Brain microvascular endothelial cell (primary cell): ENCODE results near the gene WDR72.

Experiments
- DNase-seq: peaks from one replicate; pipeline ENCODE4 v3.0.0-alpha.2; 2020
- H3K27ac ChIP-seq: fragments of 250-450 bp; sonication (Bioruptor Pico); 2 replicates; pipeline ENCODE4 v1.5.1; 2020; ENCODE audit warnings: mild to moderate bottlenecking, moderate library complexity
- H3K27me3 ChIP-seq: fragments of 250-450 bp; sonication (Bioruptor Pico); replicated peaks from 2 replicates; pipeline ENCODE4 v1.5.1; 2020; ENCODE audit warnings: mild to moderate bottlenecking
- H3K36me3 ChIP-seq: fragments of 250-450 bp; sonication (Bioruptor Pico); replicated peaks from 2 replicates; pipeline ENCODE4 v1.5.1; 2020; ENCODE audit warnings: mild to moderate bottlenecking
- H3K4me3 ChIP-seq: 2 replicates; pipeline ENCODE4 v1.5.1; 2011; ENCODE audit warnings: low read depth, mild to moderate bottlenecking, control low read depth, low read length, moderate library complexity
- in situ Hi-C: cut with HindIII; loops from 2 replicates; pipeline ENCODE4 v1.10.0; 2017; ENCODE audit warnings: low sequenced_read_pairs, low pct_ligation_motif_present
- TF ChIP-seq, protein P1 (sequence below): IDR thresholded peaks from 2 replicates; pipeline ENCODE4 v1.5.1; 2011; ENCODE audit warnings: low read depth, mild to moderate bottlenecking, moderate library complexity, low read length, control low read depth, inconsistent platforms; ENCODE audit errors: missing control alignments

WDR72 gene

DNA sequence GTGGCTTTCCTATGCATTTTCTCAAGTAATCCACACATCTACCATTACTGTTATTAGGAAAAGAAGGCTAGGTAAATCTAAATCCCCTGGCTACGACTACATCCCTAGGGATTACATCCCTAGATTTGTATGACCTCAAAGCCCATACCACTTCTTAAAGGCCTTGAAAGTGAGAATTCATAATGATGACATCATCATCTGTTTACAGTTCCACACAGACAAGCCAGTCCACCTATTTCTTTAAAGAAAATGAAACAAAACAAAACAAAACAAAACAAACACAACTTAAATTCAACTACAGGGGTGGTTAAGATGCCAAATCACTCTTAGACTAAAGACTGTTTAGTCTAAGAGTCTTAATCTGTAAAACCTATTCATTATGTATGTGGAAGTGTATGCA, 5.7 kb downstream of the WDR72 start:
- Histone ChIP-seq H3K36me3 (no peaks in the 10 kb centered on the region), H3K27ac (no peak overlapping the region), H3K4me3 (no peak overlapping the region), H3K27me3 (no peaks in the 10 kb centered on the region)
- in situ Hi-C loops: no loop called here
- TF ChIP-seq, protein P1, sequence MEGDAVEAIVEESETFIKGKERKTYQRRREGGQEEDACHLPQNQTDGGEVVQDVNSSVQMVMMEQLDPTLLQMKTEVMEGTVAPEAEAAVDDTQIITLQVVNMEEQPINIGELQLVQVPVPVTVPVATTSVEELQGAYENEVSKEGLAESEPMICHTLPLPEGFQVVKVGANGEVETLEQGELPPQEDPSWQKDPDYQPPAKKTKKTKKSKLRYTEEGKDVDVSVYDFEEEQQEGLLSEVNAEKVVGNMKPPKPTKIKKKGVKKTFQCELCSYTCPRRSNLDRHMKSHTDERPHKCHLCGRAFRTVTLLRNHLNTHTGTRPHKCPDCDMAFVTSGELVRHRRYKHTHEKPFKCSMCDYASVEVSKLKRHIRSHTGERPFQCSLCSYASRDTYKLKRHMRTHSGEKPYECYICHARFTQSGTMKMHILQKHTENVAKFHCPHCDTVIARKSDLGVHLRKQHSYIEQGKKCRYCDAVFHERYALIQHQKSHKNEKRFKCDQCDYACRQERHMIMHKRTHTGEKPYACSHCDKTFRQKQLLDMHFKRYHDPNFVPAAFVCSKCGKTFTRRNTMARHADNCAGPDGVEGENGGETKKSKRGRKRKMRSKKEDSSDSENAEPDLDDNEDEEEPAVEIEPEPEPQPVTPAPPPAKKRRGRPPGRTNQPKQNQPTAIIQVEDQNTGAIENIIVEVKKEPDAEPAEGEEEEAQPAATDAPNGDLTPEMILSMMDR: no peak
- no peak for DNase-seq

GRCh38 chr15:53752406-53752805, 7.1 kb downstream of the WDR72 start:
- TF ChIP-seq, protein P1: no peak
- no peaks in the 10 kb centered on the region for H3K27me3 ChIP-seq
- no peak overlapping the region for H3K27ac ChIP-seq
- no peak overlapping the region for H3K4me3 ChIP-seq
- H3K36me3 ChIP-seq: no peaks in the 10 kb centered on the region
- DNase-seq: no peak
- in situ Hi-C loops: no loop called here

- Histone ChIP-seq H3K27ac (no peak overlapping the region), H3K36me3 (no peaks in the 10 kb centered on the region), H3K27me3 (no peaks in the 10 kb centered on the region), H3K4me3 (no peak overlapping the region)
- TF ChIP-seq, protein P1: no peak
- in situ Hi-C loops: no loop called here
- no peak for DNase-seq
These were observed 11.9 kb downstream of the WDR72 start for GRCh38 chr15:53747501-53748068.

DNA sequence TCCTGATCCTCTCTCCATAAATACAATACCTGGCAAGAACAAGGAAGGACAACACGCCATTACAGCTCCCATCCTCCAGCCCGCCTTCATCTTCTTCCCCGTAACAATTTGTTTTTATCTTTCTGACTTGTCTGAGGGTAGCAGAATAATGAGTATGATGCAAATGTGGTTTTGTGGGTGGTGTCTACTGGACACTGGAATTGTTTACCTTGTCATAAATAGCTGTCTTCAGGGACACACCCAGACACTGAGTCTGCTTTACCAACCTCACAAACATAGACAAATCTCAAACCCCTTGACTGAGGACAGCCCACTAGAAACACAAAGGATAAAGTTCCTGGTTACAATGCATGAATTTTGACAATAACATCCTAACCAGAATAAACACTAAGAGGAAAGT, 13.4 kb downstream of the WDR72 start:
- H3K4me3 ChIP-seq: no peak overlapping the region
- TF ChIP-seq, protein P1: no peak
- no peaks in the 10 kb centered on the region for H3K27me3 ChIP-seq
- no peak for DNase-seq
- H3K36me3 ChIP-seq: no peaks in the 10 kb centered on the region
- in situ Hi-C loops: no loop called here
- H3K27ac ChIP-seq: no peak overlapping the region

GRCh38 chr15:53739651-53740050, 19.8 kb downstream of the WDR72 start:
- DNase-seq: no peak
- Histone ChIP-seq H3K4me3 (no peak overlapping the region), H3K27me3 (no peaks in the 10 kb centered on the region), H3K36me3 (no peaks in the 10 kb centered on the region), H3K27ac (no peak overlapping the region)
- in situ Hi-C loops: no loop called here
- TF ChIP-seq, protein P1: no peak

DNA sequence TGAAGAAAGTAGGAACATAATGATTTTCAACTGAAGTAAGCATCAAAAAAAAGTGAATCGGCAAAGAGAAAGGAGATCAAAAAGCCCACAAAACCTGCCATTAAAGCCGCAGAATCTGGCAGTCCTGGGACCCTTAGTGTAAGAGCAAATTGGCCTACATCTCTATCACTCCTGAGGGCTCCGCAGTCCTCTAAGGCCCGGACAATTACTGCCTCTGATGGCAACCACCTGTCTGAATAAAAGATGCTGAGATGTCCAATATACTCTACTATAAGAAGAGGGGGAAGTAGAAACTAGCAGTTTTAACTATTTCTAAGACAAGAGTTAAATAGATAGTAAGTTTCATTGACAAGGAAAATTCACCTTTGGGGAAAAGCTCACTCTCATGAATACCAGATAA, 20.3 kb downstream of the WDR72 start:
- Histone ChIP-seq H3K36me3 (no peaks in the 10 kb centered on the region), H3K4me3 (no peak overlapping the region), H3K27ac (no peak overlapping the region), H3K27me3 (no peaks in the 10 kb centered on the region)
- TF ChIP-seq, protein P1: no peak
- in situ Hi-C loops: no loop called here
- no peak for DNase-seq
